Subcutaneous adipose tissue (tissue), 4 donors: ENCODE measurements around the gene EIF2B4. TPM values are rescaled to one million over a fixed set of nuclear protein-coding genes. Genes with fewer than 3 reads are reported as not detected.

ENCODE experiments used
- CTCF ChIP-seq: fragments of 450-650 bp; IDR thresholded peaks from one replicate; pipeline ENCODE4 v1.5.1; 2016; ENCODE audit warnings: low read depth, mild to moderate bottlenecking, control low read depth, antibody characterized with exemption, moderate library complexity
- total RNA-seq, 4 donors: library from RNA; depleted of rRNA; stranded (reverse); fragments of >200 nt; gene quantifications; one replicate each; pipeline ENCODE4 v1.1.0, GENCODE V29; 2016

EIF2B4 gene
- total RNA-seq, 4 donors from 2014 or later = 36.4 to 44.2 (median 42.2) TPM

- no peak for TF ChIP-seq CTCF
These were observed 6.2 kb upstream of the EIF2B4 start for GRCh38 chr2:27376151-27376865.

- TF ChIP-seq CTCF = no peak
These were observed 5.5 kb upstream of the EIF2B4 start for GRCh38 chr2:27375513-27376099.

GRCh38 chr2:27373567-27373966, 3.4 kb upstream of the EIF2B4 start:
- no peak for TF ChIP-seq CTCF

GRCh38 chr2:27372937-27373336, 2.8 kb upstream of the EIF2B4 start:
- no peak for TF ChIP-seq CTCF

- no peak for TF ChIP-seq CTCF
These were observed 880 bp upstream of the EIF2B4 start for GRCh38 chr2:27370816-27371620.

GRCh38 chr2:27369471-27370025, 590 bp downstream of the EIF2B4 start:
- TF ChIP-seq CTCF = no peak

- TF ChIP-seq CTCF = no peak
These were observed 6.2 kb downstream of the EIF2B4 start for GRCh38 chr2:27363933-27364332.
